Stimulated activated CD4-positive, alpha-beta T cell treated with anti-CD3 and anti-CD28 coated beads, Interleukin-12 subunit alpha, Interleukin-12 subunit beta, amount 100 ng/mL, for 4 hours (primary cell): ENCODE data around the gene GRID2.
"Not testable (repeated sequence)": the region's sequence is repeated elsewhere in the genome, so short reads cannot be mapped to it uniquely, and the experiment has no call there.

ENCODE experiments used
- DNase-seq: peaks from one replicate; pipeline ENCODE4 v3.0.0-alpha.2; 2020

GRID2 gene

GRCh38 chr4:93617606-93618005, 1313.8 kb downstream of the GRID2 start:
- no peak for DNase-seq

- DNase-seq, result no peak
Measured at GRCh38 chr4:93633721-93634120, 1330.0 kb downstream of the GRID2 start.

GRCh38 chr4:93635943-93636342, 1332.2 kb downstream of the GRID2 start:
- DNase-seq, result no peak

GRCh38 chr4:93645120-93645519, 1341.4 kb downstream of the GRID2 start:
- DNase-seq, result no peak

- no peak for DNase-seq
Measured at GRCh38 chr4:93646233-93646930, 1342.6 kb downstream of the GRID2 start.

GRCh38 chr4:93648258-93648657, 1344.5 kb downstream of the GRID2 start:
- DNase-seq, result no peak

- no peak for DNase-seq
Measured at GRCh38 chr4:93649828-93650227, 1346.1 kb downstream of the GRID2 start.

- DNase-seq, result no peak
Measured at GRCh38 chr4:93654211-93654610, 1350.4 kb downstream of the GRID2 start.

- DNase-seq, result no peak
Measured at GRCh38 chr4:93657527-93657926, 1353.8 kb downstream of the GRID2 start.

GRCh38 chr4:93658443-93658842, 1354.7 kb downstream of the GRID2 start:
- no peak for DNase-seq

GRCh38 chr4:93659629-93660028, 1355.9 kb downstream of the GRID2 start:
- no peak for DNase-seq

GRCh38 chr4:93660036-93660435, 1356.3 kb downstream of the GRID2 start:
- no peak for DNase-seq

- no peak for DNase-seq
Measured at GRCh38 chr4:93670434-93670833, 1366.7 kb downstream of the GRID2 start.

GRCh38 chr4:93671093-93671492, 1367.3 kb downstream of the GRID2 start:
- no peak for DNase-seq

GRCh38 chr4:93676937-93677336, 1373.2 kb downstream of the GRID2 start:
- DNase-seq, result not testable (repeated sequence)

GRCh38 chr4:93684571-93684970, 1380.8 kb downstream of the GRID2 start:
- DNase-seq, result no peak

GRCh38 chr4:93687304-93687703, 1383.5 kb downstream of the GRID2 start:
- DNase-seq, result no peak

- no peak for DNase-seq
Measured at GRCh38 chr4:93688978-93689377, 1385.2 kb downstream of the GRID2 start.

- DNase-seq, result no peak
Measured at GRCh38 chr4:93693141-93693540, 1389.4 kb downstream of the GRID2 start.

- DNase-seq, result no peak
Measured at GRCh38 chr4:93698686-93699085, 1394.9 kb downstream of the GRID2 start.

- no peak for DNase-seq
Measured at GRCh38 chr4:93700571-93700970, 1396.8 kb downstream of the GRID2 start.

- DNase-seq, result no peak
Measured at GRCh38 chr4:93710101-93710846, 1406.5 kb downstream of the GRID2 start.

- no peak for DNase-seq
Measured at GRCh38 chr4:93710847-93711430, 1407.2 kb downstream of the GRID2 start.

- no peak for DNase-seq
Measured at GRCh38 chr4:93718233-93718632, 1414.5 kb downstream of the GRID2 start.
